T-helper 9 cell (primary cell): ENCODE results near the gene OSBPL9.

Experiments
- DNase-seq: peaks from one replicate; pipeline ENCODE4 v3.0.0-alpha.2; 2020

OSBPL9 gene

GRCh38 chr1:51610637-51611036 is 6.3 kb upstream of the OSBPL9 start:
- DNase-seq, result no peak

- DNase-seq, result no peak
Observed at GRCh38 chr1:51612447-51612961, 4.4 kb upstream of the OSBPL9 start.

- DNase-seq, result no peak
Observed at GRCh38 chr1:51615780-51616291, 1.1 kb upstream of the OSBPL9 start.

- DNase-seq, result no peak
Observed at GRCh38 chr1:51616490-51616889, 402 bp upstream of the OSBPL9 start.

GRCh38 chr1:51618715-51619114 is 1.8 kb downstream of the OSBPL9 start:
- DNase-seq, result no peak

- no peak for DNase-seq
Observed at GRCh38 chr1:51620470-51620869, 3.6 kb downstream of the OSBPL9 start.

GRCh38 chr1:51621161-51621560 is 4.3 kb downstream of the OSBPL9 start:
- DNase-seq, result no peak

- DNase-seq, result no peak
Observed at GRCh38 chr1:51621841-51622454, 5.1 kb downstream of the OSBPL9 start.

GRCh38 chr1:51622455-51622913 is 5.6 kb downstream of the OSBPL9 start:
- DNase-seq, result no peak

GRCh38 chr1:51623025-51623424 is 6.1 kb downstream of the OSBPL9 start:
- no peak for DNase-seq

- DNase-seq, result no peak
Observed at GRCh38 chr1:51623450-51623849, 6.6 kb downstream of the OSBPL9 start.

GRCh38 chr1:51624855-51625254 is 8.0 kb downstream of the OSBPL9 start:
- no peak for DNase-seq

GRCh38 chr1:51627672-51628071 is 10.8 kb downstream of the OSBPL9 start:
- DNase-seq, result no peak

- DNase-seq, result no peak
Observed at GRCh38 chr1:51628715-51629590, 12.1 kb downstream of the OSBPL9 start.

- no peak for DNase-seq
Observed at GRCh38 chr1:51629918-51630317, 13.0 kb downstream of the OSBPL9 start.

- no peak for DNase-seq
Observed at GRCh38 chr1:51630393-51630792, 13.5 kb downstream of the OSBPL9 start.

GRCh38 chr1:51630922-51631321 is 14.0 kb downstream of the OSBPL9 start:
- DNase-seq, result no peak

GRCh38 chr1:51631747-51632146 is 14.9 kb downstream of the OSBPL9 start:
- no peak for DNase-seq

GRCh38 chr1:51634618-51635017 is 17.7 kb downstream of the OSBPL9 start:
- DNase-seq, result no peak

- no peak for DNase-seq
Observed at GRCh38 chr1:51635615-51636014, 18.7 kb downstream of the OSBPL9 start.

GRCh38 chr1:51636191-51636590 is 19.3 kb downstream of the OSBPL9 start:
- DNase-seq, result no peak

- DNase-seq, result no peak
Observed at GRCh38 chr1:51636764-51637522, 20.1 kb downstream of the OSBPL9 start.

GRCh38 chr1:51638350-51638749 is 21.5 kb downstream of the OSBPL9 start:
- no peak for DNase-seq
